ENCODE data around the gene RNASEL. TPM values are rescaled to one million over a fixed set of nuclear protein-coding genes. Genes with fewer than 3 reads are reported as not detected.

Gene RNASEL
- total RNA-seq, 1 experiment from 2014 or later: 6.1 TPM

DNA sequence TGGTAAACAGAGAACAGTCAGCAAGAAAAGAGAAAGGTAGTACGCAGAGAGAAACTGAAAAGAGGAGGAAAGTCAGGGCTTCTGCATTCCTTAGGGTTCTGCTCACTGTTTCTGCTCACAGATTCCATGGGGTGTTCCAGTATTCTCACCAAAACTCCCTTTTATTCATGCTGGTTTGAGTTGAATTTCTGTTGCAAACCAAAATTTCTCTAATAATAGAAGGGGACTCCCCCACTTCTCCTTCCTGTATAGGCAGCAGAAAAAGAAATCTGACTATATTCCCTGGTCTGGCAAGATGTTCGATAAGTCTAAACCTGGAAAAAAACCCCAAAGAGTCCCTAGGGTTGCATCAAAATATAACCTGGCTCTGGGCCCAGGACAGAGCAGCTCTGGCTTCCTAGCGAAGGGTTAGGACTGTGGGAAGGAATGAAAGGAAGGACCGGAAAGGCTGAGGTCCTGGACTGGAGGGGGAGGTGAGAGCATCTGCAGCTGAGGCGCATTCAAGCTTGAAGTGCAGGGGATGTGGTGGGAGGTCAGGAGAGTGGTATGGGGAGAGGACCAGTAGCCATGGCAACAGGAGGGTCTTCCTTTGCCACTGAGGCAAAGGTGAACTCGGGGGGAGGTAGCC, 34.0 kb upstream of the RNASEL start:
- DNase-seq (ENCODE audit: low read depth): no peak

DNA sequence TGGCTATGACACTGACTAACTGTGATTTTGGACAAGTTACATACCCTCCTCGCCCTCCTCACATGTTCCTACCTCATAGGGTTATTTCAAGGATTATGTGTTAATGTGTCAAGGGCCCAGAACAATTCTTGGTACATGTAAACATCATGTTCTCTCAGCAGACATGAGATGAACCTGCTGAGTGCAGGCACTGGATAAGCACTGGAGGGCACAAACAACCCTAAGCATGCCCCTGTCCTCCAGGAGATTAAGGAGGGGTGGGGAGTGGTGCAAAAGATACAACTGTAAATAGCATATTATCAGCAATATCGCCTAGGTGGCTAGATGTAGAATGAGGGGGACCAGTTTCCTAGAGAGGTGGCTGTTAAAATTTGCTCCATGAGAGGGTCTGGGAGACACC, 32.9 kb upstream of the RNASEL start:
- DNase-seq (ENCODE audit: low read depth): no peak

DNA sequence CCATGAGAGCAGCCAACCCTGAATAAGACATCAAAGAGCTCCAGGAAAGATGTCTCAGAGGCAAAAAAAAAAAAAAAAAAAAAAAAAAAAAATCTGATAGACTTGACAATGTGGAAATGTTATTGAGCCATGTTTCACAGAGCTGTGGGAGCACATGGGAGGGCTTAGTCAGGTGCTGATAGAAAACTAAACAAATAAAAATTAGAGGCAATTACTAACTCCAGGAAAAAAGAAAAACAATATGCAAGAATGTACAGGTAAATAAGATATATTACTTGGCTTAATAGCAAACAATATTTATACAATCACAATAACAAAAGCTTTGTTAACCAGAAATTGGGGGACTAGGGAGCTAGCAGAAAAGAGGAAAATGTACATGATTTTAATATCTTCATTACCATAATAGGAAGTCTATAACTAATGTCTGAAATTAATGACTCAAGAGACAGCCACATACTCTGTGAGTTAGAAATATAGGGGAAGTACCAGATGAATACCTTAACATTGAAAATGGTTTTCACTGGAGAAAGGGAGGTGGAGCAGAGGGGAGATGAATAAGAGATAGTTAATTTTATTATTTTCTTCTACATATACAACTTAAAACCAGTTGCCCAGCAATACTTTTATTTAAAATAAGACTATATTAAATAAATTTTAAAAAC, 32.0 kb upstream of the RNASEL start:
- DNase-seq (ENCODE audit: low read depth): no peak

DNA sequence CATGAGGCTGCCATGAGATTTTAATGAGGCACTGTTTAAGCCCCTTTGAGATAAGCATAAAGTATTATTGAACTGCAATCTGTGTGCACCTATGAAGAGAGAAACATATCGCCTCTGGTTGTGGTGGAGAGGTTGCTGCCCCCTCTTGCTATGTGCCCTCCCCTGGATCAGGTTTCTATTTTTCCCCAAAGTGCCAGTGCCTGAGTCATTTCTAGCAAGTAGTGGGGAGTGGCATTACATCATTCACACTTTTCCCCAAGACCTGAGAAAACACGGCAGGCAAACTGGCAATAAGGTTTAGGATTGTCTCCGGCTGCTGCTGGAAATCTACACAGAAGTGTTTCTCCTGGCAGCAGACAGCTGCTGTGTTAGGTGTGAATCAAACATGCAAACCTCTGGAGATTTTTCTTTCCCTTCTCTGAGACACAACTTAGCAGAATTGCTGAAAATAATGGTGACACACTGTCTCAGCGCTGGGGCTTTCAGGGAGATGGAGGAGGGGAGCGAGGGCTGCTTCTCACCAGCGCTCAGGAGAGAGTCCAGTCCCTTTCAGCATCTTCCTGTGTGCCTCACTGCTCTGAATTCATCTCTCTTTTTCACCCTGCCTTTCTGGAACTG, 28.8 kb upstream of the RNASEL start:
- peak; percentile 55 for DNase-seq (ENCODE audit: low read depth)

DNA sequence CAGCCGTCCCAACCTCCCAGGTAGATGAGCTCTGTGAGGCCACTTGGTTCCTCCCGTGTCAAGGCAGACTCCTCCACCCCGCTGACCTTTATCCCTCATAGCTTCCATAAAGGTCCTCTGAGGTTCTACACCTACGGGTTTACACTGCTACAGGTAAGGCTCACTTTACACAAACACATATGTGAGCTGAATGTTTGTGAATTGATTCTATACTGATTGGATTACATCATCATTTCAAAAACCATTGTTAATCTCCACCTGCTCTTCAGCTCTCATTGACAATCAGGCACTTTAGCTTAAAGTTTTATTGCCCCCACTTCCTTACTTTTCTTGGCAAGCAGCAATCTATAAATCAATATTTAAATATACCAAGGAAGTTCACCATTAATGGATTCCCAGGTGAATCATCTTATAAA, 28.0 kb upstream of the RNASEL start:
- no peak for DNase-seq (ENCODE audit: low read depth)

DNA sequence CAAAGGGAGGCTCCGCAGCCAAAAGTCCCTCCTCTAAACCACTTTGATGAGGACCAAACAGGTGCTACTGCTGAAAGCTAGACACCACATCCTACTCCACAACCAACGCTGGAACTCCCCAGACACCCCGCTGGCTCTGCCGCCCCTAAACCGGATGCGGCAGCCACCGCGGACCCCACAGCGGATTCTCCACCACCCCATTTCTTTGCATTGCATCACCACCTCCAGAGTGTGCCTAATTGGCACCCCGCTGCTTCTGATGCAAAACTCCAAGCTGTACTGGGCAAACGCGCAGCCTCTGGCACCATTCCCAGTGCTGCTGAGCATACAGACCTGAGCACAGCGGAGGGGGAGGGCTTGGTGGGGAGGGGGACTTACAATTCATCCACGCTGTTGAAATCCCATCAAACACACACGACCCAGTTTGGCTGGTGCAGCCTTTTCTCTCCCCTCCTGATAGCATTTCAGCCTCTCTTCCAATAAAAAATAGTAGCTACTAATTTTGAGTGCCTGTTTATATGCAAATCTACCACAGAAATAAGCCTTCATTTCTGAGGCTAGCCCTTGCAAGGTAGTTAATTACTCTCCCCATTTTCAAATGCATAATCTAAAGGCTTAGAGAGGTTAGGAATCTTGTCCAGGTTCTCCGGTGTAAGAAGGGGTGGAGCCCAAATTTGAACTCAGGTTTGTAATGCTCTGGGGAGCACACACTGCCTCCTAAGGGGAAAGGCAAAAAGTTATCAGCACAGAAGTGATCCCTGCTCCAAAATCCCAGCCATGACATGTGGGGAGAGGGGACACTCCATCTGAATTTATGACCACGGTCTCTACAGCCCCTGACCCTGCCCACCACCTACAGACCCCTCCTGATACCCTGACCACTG, 27.3 kb upstream of the RNASEL start:
- peak; percentile 82 for DNase-seq (ENCODE audit: low read depth)

DNA sequence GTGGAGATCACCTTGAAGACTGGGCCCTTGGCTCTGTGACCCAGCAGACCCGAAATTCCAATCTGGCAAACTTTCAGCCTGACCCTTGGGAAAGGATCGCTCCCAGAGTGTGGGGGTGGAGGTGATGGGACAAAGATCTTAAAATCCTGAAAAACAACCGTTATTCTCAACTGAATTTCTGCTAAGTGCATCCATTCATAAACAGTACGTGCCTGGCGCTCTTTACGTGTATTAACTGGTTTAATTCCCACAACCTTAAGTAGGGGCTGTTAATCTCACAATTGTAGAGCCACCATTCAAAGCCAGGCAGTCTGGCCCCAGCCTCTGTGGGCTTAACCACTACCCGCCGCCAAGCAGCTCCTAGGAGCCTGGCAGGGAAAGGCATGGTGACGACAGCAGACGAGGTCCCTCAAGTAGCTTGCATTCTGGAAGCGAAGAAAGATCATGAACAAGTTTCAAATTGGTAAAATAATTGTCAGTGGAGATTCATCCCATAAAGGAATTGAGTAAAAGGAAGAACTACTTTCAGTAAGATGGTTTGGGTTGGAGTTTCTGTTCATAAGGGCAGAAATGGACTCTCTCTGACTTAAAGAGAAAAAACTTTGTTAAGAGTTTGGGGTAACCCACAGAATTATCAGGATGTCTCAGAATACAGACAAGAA, 26.5 kb upstream of the RNASEL start:
- DNase-seq (ENCODE audit: low read depth): no peak

DNA sequence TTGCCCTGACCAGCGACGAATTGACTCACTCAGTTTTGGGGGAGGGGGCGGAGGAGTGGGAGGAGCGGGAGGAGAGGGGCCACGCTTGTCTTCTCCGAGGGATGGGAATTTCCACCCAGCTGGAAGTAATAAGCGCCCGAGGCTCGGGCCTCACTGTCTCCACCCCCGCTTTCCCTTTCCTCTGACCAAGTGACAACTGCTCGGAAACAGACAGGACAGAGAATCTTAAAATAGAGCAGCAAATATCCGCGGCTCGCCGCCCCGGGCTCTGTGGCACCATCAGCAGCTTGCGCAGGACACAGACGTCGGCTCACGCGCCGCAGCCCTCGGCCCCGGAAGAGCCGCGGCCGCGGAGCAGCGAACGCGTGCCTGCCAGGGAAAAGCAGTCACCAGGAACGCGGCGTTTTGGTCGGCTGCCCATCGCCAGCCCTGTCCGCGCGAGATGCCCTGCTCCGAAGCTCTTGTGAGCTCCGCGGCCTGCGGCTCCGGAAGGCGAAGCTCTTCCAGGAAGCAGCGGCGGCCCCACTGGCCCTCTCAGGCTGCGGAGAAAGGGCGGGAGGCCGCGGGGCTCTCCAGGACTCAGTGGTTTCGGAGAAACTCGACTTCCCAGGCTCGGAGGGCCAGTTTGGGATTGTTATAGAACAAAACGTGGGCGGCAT, 25.9 kb upstream of the RNASEL start:
- peak; percentile 71 for DNase-seq (ENCODE audit: low read depth)

DNA sequence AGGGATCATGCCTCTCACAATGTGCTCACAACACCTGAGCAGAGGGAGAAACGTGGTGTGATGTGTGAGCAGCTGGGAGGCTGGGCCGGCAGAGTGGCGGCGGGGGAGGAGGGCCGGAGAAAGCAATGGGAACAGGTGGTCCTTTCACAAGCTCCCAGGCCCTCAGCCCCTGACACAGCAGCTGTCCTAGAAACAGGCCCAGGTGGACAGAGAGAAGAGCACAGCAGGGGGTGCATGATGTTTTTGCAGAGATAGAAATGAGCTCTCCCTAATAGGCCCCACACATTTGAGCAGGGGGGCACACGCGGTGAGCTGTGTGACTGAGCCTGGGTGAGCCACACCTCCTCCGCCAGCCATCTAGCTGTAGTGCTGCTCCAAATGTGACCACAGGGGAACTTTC, 22.7 kb upstream of the RNASEL start:
- no peak for DNase-seq (ENCODE audit: low read depth)

DNA sequence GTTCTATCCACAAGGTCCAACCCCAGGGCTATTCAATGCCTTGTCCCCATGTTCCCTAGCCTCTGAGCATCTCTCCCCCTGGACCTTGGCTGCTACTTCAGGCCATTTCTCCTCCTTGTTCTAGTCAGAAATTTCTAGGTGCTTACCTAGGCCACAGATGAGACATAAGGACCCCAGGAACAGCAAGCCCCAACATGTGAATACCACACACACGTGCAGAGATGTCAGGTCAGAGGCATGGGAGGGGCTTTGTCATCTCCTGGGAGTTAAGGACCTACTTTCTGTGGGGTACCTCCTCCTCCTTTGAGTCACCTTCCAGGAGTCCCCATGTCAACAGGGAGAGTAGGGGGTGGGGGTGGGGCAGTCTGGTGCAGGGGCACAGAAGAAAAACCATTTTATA, 22.3 kb upstream of the RNASEL start:
- no peak for DNase-seq (ENCODE audit: low read depth)

DNA sequence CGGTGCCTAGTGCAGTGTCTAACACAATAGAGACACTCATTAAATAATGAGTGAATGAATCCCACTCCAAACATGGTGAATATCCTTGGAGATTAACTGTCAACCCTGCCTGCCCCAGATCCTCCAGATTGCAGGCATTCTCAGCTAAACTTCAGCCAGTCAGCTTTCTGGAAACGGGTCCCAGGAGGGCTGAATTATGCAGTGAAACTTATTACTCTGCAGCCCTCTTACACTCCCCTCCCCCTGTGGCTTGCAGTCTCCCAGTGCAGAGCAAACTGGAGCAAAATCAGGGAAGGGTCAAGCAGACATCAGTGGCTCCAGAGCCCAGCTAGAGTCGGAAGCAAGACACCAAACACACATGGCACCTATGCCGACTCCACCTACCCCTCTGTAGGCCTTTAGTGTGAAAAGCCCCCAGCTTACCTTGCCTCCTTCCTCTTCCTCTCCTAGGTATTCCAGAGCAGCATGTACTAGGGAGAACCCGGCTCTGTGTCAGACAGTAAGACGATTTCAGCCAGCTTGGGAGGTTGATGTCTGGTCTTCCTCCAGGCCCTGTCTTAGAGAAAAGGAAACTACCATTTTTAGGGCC, 21.6 kb upstream of the RNASEL start:
- DNase-seq (ENCODE audit: low read depth): no peak

DNA sequence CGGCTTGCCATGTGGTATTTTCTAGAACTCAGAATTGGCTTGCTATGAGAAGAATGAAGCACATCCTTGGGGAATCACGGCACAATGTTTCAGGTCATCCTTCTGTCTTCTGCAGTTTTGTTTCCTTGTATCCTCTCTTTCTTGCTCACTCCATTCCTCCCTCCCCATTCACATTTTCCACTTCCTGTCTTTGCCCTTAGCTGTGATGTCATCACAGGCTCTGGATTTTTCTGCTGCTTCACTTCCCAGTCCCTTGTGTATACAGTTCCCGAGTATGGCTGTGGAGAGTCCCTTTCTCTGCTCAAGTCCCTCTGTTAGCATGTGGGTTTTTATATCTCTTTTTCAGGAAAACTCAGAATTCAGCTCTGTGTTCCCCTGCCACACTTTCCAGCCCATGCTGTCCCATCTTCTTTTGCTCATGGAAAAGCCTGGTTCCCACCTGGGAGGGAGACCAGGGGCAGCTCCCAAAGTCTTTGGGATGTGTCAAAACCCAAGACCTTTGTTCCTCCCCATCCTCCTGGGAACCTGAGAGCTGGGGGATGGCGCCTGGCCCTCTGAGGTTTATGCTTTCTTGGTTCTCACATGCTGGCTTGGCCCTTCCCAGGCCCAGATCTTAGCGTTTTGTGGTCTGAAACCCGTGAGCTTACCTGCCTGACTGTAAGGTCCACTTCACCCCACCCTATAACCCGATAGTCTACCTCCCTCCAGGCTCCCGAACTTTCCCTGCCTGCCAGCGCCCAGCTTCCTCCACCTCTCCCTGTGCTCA, 20.0 kb upstream of the RNASEL start:
- no peak for DNase-seq (ENCODE audit: low read depth)

DNA sequence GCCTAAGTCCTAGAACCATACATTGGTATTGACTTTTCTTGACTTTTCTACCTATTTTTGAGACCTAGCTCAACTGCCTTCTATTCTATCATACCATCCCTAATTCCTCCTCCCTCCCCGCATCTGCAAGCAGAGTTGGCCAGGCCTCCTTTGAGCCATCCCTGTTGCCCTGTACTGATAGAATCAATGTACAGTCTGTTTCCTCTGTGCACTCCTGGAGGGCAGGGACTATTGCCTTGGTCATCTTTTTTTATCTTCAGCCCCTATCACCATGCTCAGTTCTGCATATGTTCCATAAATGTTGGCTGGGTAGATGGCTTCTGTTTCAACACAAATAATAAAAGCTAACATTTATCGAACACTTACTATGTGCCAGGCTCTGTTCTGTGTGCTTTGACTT, 19.2 kb upstream of the RNASEL start:
- DNase-seq (ENCODE audit: low read depth): no peak

DNA sequence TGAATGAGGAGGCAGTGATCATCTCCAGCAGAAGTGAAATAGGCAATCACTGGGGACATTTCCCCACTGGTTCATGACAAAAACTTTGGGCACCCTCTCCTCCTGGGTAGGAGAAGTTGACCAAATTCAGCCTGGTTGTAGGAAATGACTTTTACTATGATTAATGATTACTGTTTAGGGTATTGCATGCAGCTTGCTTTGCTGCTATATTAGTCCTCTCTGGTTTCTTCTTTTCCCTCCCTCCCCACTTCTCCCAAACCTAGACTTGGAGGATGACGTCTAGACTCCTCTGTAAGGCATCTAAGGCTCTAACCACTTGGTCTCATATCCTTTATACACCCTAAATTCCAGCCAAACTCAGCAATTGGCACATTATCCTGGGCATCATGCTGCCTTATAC, 18.5 kb upstream of the RNASEL start:
- no peak for DNase-seq (ENCODE audit: low read depth)

DNA sequence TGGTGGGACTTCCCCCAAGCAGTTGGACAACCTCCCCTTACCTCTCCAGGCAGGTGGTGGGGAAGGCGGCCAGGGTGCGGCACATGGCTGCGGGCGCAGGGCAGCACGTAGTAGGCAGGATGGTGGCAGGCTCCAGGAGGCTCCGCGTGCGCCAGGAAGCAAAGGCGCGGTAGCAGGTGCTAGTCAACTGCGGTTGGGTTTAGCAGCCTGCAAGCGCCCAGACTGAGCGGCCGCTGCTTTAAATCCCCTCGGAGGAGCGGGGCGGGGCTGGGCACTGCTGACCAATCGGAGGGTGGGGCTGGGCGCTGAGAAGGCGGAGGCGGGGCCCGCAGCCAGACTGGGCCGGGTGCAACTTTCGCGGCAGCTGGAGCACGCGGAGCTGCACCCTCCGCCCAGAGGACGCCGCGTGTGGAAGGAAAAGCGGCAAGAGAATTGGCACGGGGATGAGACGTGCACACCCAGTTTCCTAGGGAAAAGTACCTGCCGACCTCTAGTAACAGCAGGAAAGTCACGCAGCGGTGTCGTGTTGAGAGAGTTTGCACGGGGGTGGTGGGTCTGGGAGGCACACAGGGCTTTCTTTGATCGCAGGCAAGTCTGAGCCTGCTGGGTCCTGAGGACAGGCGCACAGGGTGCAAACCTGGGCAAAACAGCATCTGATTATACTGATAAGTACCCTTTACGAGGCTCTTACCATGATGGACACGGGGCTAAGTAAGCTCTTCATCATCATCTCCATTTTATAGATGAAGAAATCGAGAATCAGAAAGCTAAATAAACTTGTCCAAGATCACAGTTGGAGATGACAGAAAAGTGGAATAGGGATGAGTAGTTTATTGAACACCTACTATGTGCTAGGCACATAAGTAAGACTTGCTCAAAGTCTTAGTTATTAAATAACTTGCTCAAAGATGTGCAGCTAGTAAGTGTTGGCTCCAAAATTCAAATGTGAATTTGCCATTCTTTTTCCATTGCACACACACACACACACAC, 15.4 kb upstream of the RNASEL start, which contains the start of gene RGS16:
TSS of gene RGS16 (minus strand) at position 215 of the 990 bp plus-strand sequence. CDS start at position 85, 130 bp downstream.
- DNase-seq (ENCODE audit: low read depth): peak; percentile 72

DNA sequence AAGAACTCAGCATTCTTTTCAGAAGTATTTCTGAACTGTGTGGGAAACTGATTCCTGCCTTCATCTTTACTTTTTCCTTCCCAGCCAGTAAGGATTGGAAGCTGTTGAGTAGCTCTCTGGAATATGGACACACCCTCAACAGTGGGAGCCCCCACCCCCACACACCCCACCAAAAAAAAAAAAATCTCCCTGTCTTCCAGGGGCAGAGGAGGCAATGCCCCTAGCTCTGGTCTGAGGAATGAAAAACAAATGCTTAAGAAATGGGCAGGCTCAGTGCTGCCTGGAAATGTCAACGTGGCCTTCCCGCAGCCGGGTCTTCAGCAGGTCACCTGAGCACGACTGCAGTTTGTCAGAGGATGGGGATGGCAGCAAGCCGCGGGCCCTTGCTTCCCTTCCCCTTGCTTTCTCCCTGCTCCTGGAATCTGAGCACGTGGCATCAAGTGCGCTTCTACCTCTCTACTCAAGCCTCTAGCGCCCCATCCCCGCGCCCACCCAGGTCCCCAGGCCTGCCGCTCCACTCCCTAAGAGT, 14.7 kb upstream of the RNASEL start:
- no peak for DNase-seq (ENCODE audit: low read depth)

DNA sequence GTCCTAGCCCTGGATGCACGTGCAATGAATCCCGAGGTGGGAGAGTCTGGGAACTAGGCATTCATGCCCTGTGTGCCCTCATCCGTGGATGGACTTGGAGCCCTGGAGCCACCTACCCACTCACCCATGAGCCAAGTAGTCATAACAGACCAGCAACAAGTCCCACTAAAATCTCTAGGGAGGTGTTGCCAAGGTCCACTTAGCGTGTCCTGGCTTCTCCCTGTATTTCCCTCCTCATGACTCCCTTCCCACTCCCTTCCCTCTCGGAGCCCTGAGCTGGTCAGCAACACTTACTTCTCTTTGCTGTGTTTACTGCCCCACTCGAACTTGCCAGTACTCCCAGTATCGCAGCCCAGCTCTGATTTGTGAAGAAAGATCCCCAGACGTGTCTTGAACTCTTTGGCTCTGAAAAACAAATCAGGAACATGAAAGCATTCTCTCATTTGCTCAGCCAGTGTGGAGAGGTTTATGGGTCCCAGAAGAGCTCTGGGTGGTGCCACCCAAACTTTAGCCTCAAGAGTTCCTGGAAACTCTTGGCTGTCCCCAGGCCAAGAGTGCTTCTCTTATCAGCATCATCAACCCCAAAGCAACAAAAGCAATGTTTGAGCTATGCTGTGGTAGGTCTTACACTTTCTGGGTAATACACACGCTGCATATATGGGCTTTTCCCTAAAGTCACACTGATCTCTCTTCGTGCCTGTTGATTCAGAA, 14.0 kb upstream of the RNASEL start:
- no peak for DNase-seq (ENCODE audit: low read depth)

DNA sequence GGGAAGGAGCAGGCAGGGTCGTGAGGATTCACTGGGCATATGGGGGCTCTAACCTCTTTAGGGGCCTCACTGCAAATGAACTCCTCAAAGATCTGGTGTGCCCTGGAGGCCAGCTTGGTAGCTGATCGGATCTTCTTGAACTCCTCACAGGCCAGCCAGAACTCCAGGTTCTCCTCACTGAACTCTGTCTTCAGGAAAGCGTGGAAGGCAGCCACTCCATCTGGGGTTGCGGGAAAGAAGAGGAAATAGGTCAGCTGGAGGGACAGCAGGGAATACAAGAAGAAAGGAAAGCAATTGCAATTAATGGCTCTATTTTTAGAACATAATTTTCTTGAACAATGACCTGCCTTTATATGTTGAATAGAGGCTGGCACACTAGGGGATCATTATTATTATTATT, 12.9 kb upstream of the RNASEL start:
- no peak for DNase-seq (ENCODE audit: low read depth)

Measured in LHCN-M2 (cell line).